Measurements from ENCODE around the gene SMIM7.
"Not testable (repeated sequence)": the region's sequence is repeated elsewhere in the genome, so short reads cannot be mapped to it uniquely, and the experiment has no call there.

SMIM7 gene

DNA sequence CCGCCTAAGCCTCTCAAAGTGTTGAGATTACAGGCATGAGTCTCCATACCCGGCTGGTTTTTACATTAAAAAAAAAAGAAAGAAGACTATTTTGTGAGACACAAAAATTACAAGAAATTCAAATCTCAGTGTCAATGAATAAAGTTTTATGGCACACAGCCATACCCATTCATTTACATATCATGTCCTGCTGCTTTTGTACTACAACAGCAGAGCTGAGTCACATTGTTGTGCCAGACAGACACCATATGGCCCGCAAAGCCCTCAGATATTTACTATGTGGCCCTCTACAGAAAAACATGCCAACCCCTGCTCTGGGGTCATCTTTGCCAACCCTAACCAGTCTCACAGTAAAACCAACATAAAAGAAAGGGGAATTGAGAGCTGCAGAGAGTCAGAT is 5.3 kb downstream of the SMIM7 start:
- DNase-seq (ENCODE audit: low read depth), result no peak

DNA sequence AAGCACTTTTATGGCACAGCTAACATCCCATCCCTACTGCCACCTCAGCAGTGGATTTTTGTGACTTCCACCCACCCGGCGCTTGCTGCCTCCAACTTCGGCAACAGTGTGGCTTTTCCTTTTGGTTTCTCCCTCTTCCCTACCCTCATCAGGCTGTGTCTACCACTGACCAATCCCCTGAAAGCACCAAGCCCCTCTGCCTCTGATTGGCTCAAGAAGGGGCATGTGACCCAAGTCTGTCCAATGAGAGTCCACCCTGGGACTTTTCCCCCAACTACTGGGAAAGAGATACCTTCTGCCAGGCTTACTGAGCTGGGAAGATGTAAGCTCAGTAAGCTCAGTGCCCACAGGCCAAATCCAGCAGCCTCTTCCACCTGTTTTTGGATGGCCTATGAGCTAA is 5.8 kb downstream of the SMIM7 start:
- DNase-seq (ENCODE audit: low read depth), result no peak

GRCh38 chr19:16652854-16653253 is 7.1 kb downstream of the SMIM7 start:
- DNase-seq (ENCODE audit: low read depth), result no peak

DNA sequence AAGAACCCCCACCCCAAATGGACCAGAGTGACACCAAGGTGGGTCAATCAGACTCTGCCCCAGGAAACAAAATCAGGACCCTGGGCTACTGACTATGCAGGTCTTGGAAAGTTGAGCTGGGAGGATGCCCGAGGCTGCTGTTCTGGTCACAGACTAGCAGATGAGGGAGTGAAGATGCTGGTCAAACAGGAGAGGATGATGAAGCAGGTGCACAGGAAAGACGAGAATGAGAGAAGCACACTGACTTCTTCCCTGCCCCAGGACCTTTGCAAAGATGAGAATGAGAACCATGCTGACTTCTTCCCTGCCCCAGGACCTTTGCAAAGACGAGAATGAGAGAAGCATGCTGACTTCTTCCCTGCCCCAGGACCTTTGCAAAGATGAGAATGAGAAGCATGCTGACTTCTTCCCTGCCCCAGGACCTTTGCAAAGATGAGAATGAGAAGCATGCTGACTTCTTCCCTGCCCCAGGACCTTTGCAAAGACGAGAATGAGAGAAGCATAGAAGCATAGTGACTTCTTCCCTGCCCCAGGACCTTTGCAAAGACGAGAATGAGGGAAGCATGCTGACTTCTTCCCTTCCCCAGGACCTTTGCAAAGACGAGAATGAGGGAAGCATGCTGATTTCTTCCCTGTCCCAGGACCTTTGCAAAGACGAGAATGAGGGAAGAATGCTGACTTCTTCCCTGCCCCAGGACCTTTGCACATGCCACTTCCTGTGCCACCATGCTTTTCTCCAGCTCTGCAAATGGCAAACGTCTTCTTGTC is 8.3 kb downstream of the SMIM7 start:
- DNase-seq (ENCODE audit: low read depth), result not testable (repeated sequence)

DNA sequence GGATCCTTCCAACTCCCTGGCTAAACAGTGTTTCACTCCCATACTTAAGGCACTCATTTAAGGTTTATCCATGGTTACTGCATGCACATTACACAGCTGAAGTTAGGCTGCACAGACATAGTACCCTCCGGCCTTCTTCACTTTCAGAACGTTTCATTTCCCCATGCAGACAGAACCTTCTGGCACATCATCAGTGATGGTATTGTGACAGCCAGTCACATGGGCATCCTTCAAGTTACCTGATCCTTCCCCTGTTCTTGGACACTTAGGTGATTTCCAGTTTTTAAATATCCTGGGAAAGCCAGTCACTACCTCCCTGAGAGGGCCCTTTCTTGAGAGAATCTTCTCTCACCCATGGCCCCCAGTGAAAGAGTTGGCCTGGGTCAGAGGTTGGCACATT is 9.1 kb downstream of the SMIM7 start:
- no peak for DNase-seq (ENCODE audit: low read depth)

DNA sequence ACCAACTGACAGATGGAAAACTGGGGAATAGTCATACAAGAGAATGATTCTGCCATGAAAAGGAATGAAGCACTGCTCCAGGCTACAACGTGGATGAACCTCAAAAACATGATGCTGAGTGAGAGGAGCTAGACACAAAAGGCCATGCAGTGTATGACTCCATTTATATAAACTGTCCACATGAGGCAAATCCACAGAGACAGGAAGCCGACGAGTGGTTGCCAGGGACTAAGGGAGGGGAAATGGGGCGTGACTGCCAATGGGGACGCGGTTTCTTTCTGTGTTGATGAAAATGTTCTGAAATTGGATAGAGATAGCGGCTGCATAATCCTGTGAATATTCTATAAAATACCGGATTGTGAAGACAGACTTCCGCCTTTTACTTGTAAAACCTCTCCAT is 10.2 kb downstream of the SMIM7 start:
- no peak for DNase-seq (ENCODE audit: low read depth)

DNA sequence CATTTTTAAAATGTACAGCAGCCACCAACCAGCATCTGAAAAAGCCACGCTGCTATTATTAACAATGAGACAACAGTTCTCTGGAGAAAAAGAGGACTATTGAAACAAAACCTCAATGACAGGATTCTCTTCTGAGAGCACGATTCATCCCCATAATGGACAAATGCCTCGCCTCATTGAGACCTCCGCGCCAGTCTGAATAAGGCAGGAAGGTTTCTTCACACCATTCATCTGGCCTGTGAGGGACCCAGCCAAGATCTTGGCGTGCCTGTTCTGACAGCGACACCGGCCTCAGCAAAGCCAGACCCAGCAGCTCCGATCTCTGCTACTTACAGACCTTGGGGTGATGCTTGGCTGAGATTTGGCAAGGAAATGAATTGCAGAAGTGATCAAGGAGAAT is 14.8 kb downstream of the SMIM7 start:
- no peak for DNase-seq (ENCODE audit: low read depth)

- DNase-seq (ENCODE audit: low read depth), result no peak
Measured at GRCh38 chr19:16641695-16642094, 18.2 kb downstream of the SMIM7 start.

- no peak for DNase-seq (ENCODE audit: low read depth)
Measured at GRCh38 chr19:16640951-16641350, 19.0 kb downstream of the SMIM7 start.

- no peak for DNase-seq (ENCODE audit: low read depth)
Measured at GRCh38 chr19:16638666-16639065, 21.3 kb downstream of the SMIM7 start.

DNA sequence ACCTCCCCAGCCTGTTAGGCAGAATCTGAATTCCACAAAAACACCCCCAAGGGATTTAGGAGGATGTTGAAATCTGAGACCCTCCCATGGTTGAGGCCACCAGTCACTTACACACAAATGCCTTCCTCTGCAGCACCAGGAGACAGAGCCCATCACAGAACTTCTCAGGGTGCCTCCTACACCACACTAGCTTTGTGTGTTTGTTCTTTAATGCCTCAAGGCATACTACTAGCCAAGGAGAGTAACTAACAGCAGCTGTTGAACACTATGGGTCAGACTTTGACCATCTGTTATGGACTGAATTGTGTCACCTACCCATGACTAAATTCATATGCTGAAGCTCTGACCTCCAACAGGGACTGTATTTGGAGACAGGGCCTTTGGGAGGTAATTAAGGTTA is 22.4 kb downstream of the SMIM7 start:
- no peak for DNase-seq (ENCODE audit: low read depth)

GRCh38 chr19:16631465-16631864 is 28.5 kb downstream of the SMIM7 start:
- DNase-seq (ENCODE audit: low read depth), result no peak

GRCh38 chr19:16628984-16629691 is 30.8 kb downstream of the SMIM7 start:
- DNase-seq (ENCODE audit: low read depth), result no peak

GRCh38 chr19:16628183-16628983 is 31.6 kb downstream of the SMIM7 start, which contains the start of gene MED26:
Gene MED26, minus strand, starts transcription at chr19:16628204. Its CDS starts 261 bp downstream, at chr19:16627943.
- DNase-seq (ENCODE audit: low read depth), result peak; percentile 95

DNA sequence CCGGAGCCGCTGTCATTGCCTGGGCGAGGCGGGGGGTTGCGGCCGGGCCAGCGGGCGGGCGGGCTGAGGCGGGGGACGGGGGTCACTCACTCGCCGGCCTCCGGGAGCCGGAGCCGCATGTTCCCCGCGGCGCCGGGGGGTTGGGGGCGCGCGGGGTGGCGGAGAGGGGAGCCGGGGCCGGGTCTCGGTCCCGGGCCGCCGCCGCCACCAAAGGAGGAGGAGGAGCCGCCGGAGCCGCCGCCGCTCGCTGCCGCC is 32.1 kb downstream of the SMIM7 start:
- no peak for DNase-seq (ENCODE audit: low read depth)

GRCh38 chr19:16627193-16627927 is 32.6 kb downstream of the SMIM7 start:
- no peak for DNase-seq (ENCODE audit: low read depth)

- DNase-seq (ENCODE audit: low read depth), result no peak
Measured at GRCh38 chr19:16626796-16627192, 33.1 kb downstream of the SMIM7 start.

GRCh38 chr19:16625163-16625958 is 34.6 kb downstream of the SMIM7 start:
- DNase-seq (ENCODE audit: low read depth), result no peak

- no peak for DNase-seq (ENCODE audit: low read depth)
Measured at GRCh38 chr19:16624236-16624635, 35.7 kb downstream of the SMIM7 start.

DNA sequence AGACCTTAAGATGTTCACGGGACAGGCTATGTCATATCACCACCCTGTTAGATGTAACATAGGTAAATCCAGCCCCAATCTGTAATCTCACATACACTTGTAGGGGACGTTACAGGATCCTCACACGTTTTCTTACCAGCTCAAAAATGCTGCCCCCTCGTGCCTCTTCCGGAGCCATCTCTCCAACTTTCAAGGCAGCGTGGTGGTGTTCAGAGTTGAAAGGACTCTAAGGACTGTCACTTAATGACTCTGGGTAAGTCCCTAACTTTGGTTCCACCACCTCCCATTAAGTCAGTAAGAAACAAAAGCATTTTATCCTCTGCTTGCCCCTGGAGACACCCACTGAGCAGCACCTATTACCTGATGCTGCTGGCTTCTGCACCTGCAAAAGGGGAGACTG is 36.4 kb downstream of the SMIM7 start:
- DNase-seq (ENCODE audit: low read depth), result no peak

GRCh38 chr19:16623066-16623465 is 36.9 kb downstream of the SMIM7 start:
- DNase-seq (ENCODE audit: low read depth), result no peak
